Muscle of leg (tissue), 11 donors: ENCODE results near the gene POLDIP3. TPM values are rescaled to one million over a fixed set of nuclear protein-coding genes. Genes with fewer than 3 reads are reported as not detected.
A peak's percentile ranks its signal among the peaks of the same experiment; 100 is the strongest.
"Not testable (repeated sequence)": the region's sequence is repeated elsewhere in the genome, so short reads cannot be mapped to it uniquely, and the experiment has no call there.

ENCODE experiments used
- DNase-seq: peaks from one replicate; pipeline ENCODE4 v3.0.0; 2013
- H3K27ac ChIP-seq: one replicate; pipeline ENCODE4 v1.5.1; 2013; ENCODE audit warnings: mild to moderate bottlenecking, low read length, control low read depth
- H3K27me3 ChIP-seq: one replicate; pipeline ENCODE4 v1.6.1; 2013; ENCODE audit warnings: low read length; ENCODE audit not compliant: control insufficient read depth, insufficient read depth
- H3K36me3 ChIP-seq: one replicate; pipeline ENCODE4 v1.6.1; 2013; ENCODE audit warnings: low read length; ENCODE audit not compliant: control insufficient read depth, insufficient read depth
- H3K4me1 ChIP-seq: one replicate; pipeline ENCODE4 v1.6.1; 2013; ENCODE audit warnings: low read length; ENCODE audit not compliant: control insufficient read depth, insufficient read depth
- H3K4me3 ChIP-seq: one replicate; pipeline ENCODE4 v1.5.1; 2013; ENCODE audit warnings: low read length, control low read depth
- H3K9me3 ChIP-seq: replicated peaks from 2 replicates; pipeline ENCODE4 v1.6.1; 2013; ENCODE audit warnings: low read depth, low read length; ENCODE audit not compliant: control insufficient read depth
- WGBS: methylation state at CpG from one replicate; pipeline ENCODE4 v1.1.5; 2013; ENCODE audit warnings: missing lambda C conversion rate; ENCODE audit not compliant: insufficient coverage; 5-methylcytosine and 5-hydroxymethylcytosine counted together
- polyA plus RNA-seq, 8 donors: library from polyadenylated mRNA; unstranded; fragments of 120-200 nt; gene quantifications; one replicate each; pipeline versions ENCODE4 v1.2.1 to v1.2.3, GENCODE V29; 2013; ENCODE audit warnings: inconsistent platforms in 1 of 8, low replicate concordance in 1 of 8; ENCODE audit not compliant: insufficient read length in 8 of 8, insufficient read depth in 1 of 8
- total RNA-seq: library from RNA; stranded (reverse); fragments of 120-200 nt; gene quantifications from one replicate; pipeline ENCODE4 v1.2.4, GENCODE V29; 2013

POLDIP3 gene
- total and polyA plus RNA-seq, 9 donors: 32.8 to 68.5 (median 57.7) TPM

DNA sequence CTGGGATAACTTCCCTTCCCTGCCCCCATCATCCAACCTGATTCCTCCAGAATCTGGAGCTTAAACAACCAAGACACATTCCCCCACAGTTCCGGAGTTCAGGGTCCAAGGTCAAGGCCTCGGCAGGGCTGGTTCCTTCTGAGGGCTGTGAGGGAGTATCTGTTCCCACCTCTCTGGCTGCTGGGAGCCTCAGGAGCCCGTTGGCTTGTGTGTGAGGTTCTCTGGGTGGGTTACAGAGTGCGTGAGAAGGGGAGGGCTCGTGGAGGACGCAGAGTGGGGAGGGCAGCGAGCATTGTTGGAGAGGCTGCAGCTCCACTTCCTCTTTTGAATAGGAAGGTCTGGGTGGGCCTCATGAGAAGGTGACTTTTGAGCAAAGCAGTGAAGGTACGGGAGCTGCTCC, 52.4 kb downstream of the POLDIP3 start:
- H3K36me3 ChIP-seq: peaks cover 6% of the 10 kb centered on the region
- no peak for DNase-seq
- WGBS: 23% methylated on average over 5 of the region's 8 CpGs
- no peaks in the 10 kb centered on the region for H3K9me3 ChIP-seq
- no peak overlapping the region for H3K27ac ChIP-seq
- no peak overlapping the region for H3K4me3 ChIP-seq
- no peaks in the 10 kb centered on the region for H3K27me3 ChIP-seq
- peaks cover 16% of the 10 kb centered on the region for H3K4me1 ChIP-seq

DNA sequence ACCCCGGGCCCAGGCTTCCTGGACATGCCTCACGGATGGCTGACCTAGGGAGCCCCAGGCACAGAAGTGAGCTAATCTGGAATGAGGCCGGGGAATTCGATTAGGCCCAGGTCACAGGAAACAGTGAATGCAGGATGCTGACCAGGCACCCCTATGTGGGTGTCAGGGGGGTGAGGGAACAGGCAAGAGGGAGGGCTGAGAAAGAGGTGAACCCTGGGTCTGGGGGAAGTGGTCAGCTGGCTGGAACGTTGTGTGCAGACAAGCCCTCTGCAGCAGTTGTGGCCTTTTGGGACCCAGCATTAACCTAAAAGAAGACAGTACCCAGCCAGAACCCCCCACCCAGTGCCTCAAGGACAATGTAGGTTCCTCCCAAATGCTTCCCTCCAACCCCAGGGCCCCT, 52.8 kb downstream of the POLDIP3 start:
- WGBS: 55% methylated on average over 4 of the region's 5 CpGs
- Histone ChIP-seq H3K36me3 (peaks cover 6% of the 10 kb centered on the region), H3K4me3 (no peak overlapping the region), H3K27ac (no peak overlapping the region), H3K4me1 (peaks cover 16% of the 10 kb centered on the region), H3K9me3 (no peaks in the 10 kb centered on the region), H3K27me3 (no peaks in the 10 kb centered on the region)
- no peak for DNase-seq

DNA sequence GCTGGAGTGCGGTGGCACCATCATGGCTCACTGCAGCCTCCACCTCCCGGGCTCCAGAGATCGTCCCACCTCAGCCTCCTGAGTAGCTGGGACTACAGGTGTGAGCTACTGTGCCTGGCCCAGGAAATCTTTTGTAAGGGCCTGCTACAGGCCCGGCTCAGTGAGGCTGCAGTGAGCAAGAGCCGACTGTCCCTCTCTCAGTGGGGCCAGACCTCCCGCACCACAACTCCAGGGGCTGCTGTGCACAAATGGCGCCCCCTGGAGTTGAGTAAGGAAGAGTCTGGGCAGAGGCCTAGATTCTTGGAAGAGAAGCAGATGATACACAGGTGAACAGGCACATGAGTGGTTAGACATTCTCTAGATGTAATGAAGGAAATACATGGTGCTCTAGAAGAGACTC, 53.9 kb downstream of the POLDIP3 start:
- H3K36me3 ChIP-seq: peaks cover under 1% of the 10 kb centered on the region
- no peak for DNase-seq
- no peak overlapping the region for H3K4me3 ChIP-seq
- H3K27ac ChIP-seq: no peak overlapping the region
- WGBS: 63% methylated on average over 4 of the region's 7 CpGs
- H3K4me1 ChIP-seq: peaks cover 16% of the 10 kb centered on the region
- H3K9me3 ChIP-seq: no peaks in the 10 kb centered on the region
- H3K27me3 ChIP-seq: no peaks in the 10 kb centered on the region

DNA sequence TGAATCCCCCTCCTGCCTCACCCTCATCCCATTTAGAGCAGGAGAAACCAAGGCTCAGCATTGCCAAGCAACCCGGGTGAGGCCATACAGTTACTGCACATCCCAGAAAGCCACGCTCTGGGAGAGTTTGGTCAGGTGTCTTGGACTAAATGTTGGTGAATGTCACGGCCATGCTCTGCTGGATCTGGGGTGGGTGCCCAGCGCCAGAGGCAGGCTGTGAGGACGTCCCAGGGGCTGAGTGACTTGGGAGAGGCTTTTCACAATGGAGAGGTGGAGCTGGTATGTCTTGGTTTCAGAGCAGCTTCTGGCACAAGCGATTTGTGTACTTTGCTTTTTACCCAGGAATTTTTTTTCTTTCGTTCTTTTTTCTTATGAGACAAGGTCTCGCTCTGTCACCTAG, 54.3 kb downstream of the POLDIP3 start:
- Histone ChIP-seq H3K27ac (no peak overlapping the region), H3K4me1 (peaks cover 16% of the 10 kb centered on the region), H3K36me3 (no peaks in the 10 kb centered on the region), H3K9me3 (no peaks in the 10 kb centered on the region), H3K27me3 (no peaks in the 10 kb centered on the region), H3K4me3 (no peak overlapping the region)
- 83% methylated on average over 7 of the region's 8 CpGs for WGBS
- DNase-seq: no peak

DNA sequence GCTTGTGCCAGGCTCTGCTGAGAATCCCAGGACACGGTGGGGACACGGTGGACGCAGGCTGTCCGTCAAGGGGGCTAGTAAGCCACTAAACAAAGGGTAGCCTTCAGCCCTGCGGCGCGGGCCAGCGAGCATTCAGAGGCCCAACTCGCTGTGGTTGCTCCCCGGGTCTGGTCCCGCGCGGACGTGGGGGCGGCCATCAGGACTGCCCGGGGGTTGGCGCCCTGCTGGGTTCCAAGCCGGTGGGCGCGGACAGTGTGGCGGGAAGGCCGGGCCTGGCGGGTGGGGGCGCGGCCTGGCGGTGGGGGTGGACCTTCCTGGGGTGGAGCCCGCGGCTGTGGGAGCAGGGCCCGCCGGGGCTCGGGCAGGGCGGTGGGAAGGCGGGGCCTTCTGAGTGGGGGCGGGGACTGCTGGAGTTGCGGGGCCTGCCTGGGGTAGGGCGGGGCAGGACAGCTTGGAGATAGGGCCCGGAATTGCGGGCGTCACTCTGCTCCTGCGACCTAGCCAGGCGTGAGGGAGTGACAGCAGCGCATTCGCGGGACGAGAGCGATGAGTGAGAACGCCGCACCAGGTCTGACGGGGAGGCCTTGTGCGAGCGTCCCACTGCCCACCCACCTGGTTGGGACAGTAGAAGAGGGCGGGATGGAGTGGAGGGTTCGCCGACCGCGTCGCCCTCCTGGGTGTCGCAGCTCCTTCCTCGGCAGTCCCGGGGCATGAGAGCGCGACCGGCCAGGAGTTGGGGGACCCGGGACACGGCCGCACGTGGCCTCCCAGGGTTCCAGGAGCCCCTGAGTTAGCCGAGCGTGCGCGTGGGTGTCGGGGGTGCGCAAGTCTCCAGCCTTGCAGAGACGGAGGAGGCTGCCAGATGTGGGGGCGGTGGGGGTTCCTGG, 61.0 kb downstream of the POLDIP3 start, which contains the start of gene SERHL2:
TSS of gene SERHL2 (plus strand) at position 482 of the 887 bp plus-strand sequence. CDS start at position 547, 65 bp downstream.
- Histone ChIP-seq H3K27me3 (peaks cover 14% of the 10 kb centered on the region), H3K9me3 (no peaks in the 10 kb centered on the region), H3K27ac (no peak within 1 kb of the TSS), H3K36me3 (no peaks in the 10 kb centered on the region), H3K4me1 (peaks cover 8% of the 10 kb centered on the region), H3K4me3 (peak within 1 kb of the TSS; percentile 53)
- DNase-seq: peak; percentile 94
- WGBS: 1% methylated on average over 60 of the region's 75 CpGs

DNA sequence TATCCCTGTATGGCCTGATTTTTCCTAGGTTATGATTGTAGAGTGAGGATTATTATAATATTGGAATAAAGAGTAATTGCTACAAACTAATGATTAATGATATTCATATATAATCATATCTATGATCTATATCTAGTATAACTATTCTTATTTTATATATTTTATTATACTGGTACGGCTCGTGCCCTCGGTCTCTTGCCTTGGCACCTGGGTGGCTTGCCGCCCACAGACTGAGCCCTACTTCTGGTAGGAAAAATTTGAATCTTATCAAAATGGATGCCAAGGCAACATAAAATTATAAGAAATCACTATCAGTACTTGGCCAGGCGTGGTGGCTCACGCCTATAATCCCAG, 62.4 kb downstream of the POLDIP3 start:
- peaks cover 14% of the 10 kb centered on the region for H3K27me3 ChIP-seq
- not testable (repeated sequence) for DNase-seq, H3K4me3 ChIP-seq, H3K27ac ChIP-seq, H3K9me3 ChIP-seq, H3K36me3 ChIP-seq, H3K4me1 ChIP-seq
- 95% methylated on average over 2 of the region's 6 CpGs for WGBS

DNA sequence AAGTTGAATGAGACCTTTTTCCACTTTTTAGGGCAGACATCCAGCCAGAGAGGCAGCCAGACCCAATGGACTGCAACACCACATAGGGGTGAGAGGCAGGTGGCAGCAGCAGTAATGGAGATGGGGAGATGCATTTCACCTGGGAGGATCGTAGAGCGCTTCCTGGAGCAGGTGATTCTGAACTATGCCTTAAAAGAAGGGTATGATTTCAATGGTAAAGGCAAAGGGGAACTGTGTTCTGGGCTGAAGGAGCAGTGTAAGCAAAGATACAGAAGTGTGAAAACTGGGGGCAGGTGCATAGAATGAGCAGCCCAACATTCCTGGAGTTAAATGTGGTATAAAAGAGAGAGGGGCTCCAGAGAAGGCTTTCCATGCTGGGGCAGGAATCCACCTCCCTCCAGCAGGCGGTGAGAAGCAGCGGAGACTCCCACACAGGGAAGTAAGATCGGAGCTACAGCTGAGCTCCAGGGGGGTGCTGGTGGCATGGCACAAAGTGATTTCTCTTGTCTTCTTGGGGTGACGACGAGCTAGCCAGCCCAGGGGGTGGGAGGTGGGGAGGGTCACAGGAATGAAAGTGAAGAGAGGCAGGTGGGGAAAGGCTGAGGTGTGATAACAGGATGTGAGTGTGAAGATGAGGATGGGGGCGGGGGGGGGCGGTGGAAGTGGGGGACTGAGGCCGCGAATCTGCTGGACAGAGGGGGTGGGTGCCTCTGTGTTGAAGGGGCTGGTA, 65.2 kb downstream of the POLDIP3 start:
- no peak for DNase-seq
- Histone ChIP-seq H3K36me3 (no peaks in the 10 kb centered on the region), H3K4me1 (peaks cover 8% of the 10 kb centered on the region), H3K27me3 (peaks cover 14% of the 10 kb centered on the region), H3K4me3 (no peak overlapping the region), H3K9me3 (no peaks in the 10 kb centered on the region), H3K27ac (no peak overlapping the region)
- 70% methylated on average over 9 of the region's 11 CpGs for WGBS

DNA sequence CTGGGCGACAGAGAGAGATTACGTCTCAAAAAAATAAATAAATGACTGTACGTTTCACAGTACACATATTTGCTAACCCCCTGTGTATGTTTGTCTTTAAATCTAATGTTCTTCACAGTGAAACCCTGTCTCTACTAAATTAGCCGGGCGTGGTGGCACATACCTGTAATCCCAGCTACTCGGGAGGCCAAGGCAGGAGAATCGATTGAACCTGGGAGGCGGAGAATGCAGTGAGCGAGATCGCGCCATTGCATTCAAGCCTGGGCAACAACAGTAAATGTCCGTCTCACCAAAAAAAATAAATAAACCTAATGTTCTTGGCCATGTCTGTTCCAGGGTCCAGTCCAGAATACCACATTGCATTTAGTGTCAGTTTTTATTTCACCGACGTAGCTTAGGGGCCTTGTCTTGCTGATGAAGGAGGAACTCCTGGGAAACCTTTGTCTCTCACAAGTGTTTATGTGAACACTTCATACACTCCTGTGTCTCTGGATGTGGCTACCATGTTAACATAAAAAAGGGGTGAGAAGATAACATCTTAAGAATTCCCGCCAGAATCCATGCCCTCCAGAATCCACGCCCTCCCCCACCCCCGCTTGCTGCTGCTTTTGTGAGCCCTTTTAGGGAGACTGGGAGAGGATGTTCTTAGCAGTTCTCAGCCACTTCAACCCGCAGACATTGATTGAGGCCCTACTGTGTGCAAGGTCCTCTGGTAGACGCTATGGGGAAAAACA, 65.9 kb downstream of the POLDIP3 start:
- H3K9me3 ChIP-seq: no peaks in the 10 kb centered on the region

DNA sequence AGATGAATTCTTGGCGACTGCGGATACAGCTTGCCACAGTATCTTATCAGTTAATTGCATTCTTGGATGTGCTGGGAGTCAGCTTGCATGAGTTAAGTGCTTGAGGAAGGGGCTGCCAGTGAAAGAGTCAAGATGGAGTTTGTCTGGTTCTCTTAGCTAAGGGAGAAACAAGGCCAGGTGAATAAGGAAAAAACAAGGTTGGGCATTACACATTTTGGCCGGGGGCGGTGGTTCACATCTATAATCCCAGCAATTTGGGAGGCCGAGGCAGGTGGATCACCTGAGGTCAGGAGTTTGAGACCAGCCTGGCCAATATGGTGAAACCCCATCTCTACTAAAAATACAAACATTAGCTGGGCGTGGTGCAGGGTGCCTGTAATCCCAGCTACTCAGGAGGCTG, 66.6 kb downstream of the POLDIP3 start:
- H3K9me3 ChIP-seq, H3K4me3 ChIP-seq, H3K27ac ChIP-seq, H3K4me1 ChIP-seq, H3K36me3 ChIP-seq, DNase-seq: not testable (repeated sequence)
- H3K27me3 ChIP-seq: peaks cover 10% of the 10 kb centered on the region
- 76% methylated on average over 3 of the region's 6 CpGs for WGBS

More for the DNA sequence above, 65.9 kb downstream of the POLDIP3 start:
- Histone ChIP-seq H3K27ac (no peak overlapping the region), H3K27me3 (peaks cover 10% of the 10 kb centered on the region), H3K4me3 (no peak overlapping the region), H3K36me3 (no peaks in the 10 kb centered on the region), H3K4me1 (peaks cover under 1% of the 10 kb centered on the region)
- no peak for DNase-seq
- 89% methylated on average over 12 of the region's 19 CpGs for WGBS

DNA sequence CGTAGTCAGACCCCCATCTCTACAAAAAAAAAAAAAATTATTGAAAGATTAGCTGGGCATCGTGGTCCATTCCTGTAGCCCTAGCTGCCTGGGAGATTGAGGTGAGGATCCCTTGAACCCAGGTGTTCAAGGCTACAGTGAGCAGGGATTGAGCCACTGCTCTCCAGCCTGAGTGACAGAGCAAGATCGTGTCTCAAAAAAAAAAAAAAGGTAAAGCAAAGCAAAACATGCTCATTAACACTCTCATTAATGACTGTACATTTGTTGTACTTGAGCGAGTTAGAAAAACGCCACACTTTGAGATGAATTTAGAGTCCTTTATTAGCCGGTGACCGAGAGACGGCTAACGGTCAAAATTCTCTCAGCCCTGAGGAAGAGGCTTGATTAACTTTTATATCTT, 67.1 kb downstream of the POLDIP3 start:
- no peak for DNase-seq
- no peak overlapping the region for H3K4me3 ChIP-seq
- H3K9me3 ChIP-seq: no peaks in the 10 kb centered on the region
- H3K27me3 ChIP-seq: peaks cover 10% of the 10 kb centered on the region
- WGBS: 73% methylated on average over 7 of the region's 9 CpGs
- no peaks in the 10 kb centered on the region for H3K36me3 ChIP-seq
- no peaks in the 10 kb centered on the region for H3K4me1 ChIP-seq
- H3K27ac ChIP-seq: no peak overlapping the region
